NCI-H2029 (cell line): Measurements from ENCODE around the gene TAP1.
"Not testable (repeated sequence)": the region's sequence is repeated elsewhere in the genome, so short reads cannot be mapped to it uniquely, and the experiment has no call there.

Experiments used
- DNase-seq: peaks from one replicate; lab custom pipeline; 2025; lab: John Stamatoyannopoulos, UW

The TAP1 gene

DNA sequence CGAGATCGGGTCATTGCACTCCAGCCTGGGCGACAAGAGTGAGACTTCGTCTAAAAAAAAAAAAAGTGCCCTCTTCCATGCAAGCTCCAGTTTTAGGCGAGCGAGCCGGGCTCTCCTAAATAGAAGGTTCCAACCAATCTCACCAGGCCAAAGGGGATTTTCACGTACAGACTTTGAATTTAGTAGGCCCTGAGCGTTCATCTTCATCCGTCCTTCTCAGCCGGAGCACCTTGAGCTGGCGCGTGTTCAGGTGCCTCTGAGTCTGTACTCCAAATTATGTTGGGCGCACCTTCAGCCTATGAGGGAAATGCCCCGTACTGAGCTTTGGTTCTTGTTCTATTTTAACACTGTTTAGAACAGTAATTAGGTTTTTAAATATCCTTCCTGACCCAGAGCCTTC lies 14.1 kb downstream of the TAP1 start:
- DNase-seq: no peak

DNA sequence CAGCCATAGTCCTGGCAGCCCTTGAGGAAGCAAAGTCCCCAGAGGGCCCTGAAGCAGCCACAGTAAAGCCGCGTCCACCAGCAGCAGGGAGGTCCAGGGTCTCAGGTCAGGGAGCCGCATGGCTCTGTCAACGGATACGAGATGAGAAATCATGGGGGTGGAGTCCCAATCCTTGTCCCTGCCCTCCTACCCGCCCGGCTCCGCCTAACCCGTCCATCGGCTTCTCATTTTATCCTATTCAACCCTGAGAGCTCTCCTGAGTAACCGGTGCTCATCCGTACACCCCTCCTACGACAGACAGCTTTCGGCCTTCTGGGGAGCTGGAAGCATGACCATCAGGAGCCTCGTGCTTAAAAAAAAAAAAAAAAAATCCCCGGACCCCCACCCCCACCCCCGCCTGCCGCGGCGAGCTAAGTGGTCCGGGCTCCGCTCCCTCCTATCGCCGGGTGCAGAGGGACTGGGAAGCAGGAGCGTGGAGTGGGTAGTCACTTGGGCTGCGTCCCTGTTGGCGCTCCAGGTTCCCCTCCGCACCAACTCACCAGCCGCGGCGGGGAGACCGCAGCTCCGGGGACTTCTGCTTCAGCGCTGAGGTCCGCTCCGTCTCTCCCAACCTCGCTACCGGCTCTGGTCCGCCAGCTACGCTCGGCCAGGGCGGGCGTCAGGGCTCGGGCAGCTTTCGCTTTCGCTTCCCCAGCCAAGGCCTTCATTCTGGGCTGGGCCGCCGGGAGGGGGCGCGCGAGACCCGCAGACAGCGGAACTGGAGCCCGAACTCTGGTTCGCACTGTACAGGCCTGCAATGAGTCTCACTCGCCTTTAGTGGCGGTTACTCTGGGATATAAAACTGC lies 15.2 kb downstream of the TAP1 start, which contains the start of gene TAP2:
TSS of gene TAP2 (minus strand) at position 626 of the 845 bp plus-strand sequence. CDS start at position 120, 506 bp downstream.
- peak; percentile 86 for DNase-seq

DNA sequence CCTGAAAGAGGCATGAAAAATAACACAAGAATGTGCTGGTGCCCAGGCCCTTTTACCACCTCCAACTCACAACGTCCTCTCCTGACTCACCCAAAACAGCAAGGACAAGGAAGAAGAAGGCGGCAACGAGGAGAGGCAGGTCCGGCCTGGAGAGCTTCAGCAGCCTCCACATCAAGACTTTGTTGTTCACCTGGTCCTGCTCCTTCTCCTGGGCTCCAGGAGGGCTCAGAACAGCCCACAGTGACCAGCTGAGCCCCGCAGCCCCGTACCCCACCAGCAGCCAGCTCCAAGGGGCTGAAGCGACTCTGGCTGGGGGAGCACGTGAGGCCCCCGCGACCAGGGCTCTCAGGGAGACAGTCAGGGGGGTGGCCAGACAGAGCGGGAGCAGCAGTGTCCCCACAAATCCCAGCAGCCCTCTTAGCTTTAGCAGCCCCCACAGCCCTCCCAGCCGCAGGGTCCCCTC lies 15.8 kb downstream of the TAP1 start:
- no peak for DNase-seq

DNA sequence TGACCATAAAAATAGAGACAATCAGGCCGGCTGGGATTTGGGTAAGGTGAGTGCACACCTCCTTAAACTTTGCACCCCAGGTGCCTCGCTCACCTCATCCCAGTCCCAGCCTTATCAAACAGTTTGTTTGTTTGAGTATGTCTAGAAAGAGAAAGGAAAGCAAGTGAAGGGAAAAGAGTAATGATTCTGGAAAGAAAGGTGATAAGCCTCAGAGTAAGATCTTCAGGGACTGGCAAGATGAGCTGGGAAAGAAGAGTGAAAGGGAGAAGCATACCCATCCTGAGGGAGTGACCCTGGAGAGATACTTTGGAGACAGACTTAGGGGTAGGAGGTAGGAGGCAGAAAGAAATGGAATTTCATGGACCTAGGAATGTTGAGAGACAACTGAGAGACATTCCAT lies 16.6 kb downstream of the TAP1 start:
- DNase-seq: no peak

DNA sequence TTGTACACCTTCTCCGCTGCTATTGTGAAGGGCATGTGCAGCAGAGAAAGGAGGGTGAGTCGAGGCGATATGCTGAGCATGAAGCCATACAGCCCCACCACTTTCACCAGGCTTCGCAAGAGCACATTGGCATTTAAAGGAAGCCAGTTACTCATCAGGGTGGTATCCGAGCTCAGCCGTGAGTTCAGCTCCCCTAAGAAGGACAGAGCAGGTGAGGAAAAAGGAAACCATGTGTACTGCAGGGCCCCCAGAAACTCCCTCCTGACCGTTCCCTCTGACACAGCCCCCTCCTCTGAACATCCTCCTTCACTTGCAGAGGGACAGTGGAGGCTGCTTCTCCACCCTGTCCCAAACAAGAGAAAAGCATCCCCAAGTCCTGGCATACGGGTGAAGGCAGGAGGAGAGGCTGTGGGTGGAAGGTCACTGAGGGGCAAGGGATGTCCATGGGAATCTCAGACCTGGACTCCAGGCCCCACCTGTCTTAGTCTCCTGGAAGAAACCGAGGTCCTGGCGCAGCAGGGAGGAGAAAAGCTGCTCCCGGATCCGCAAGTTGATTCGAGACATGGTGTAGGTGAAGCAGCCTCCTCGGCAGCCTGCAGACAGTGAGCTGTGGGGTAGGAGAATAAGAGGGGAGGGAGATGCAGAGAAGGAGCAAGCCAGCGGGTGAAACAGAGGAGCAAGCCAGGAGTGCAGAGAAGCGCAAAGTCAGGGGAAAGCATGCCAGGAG lies 18.2 kb downstream of the TAP1 start:
- DNase-seq: no peak

DNA sequence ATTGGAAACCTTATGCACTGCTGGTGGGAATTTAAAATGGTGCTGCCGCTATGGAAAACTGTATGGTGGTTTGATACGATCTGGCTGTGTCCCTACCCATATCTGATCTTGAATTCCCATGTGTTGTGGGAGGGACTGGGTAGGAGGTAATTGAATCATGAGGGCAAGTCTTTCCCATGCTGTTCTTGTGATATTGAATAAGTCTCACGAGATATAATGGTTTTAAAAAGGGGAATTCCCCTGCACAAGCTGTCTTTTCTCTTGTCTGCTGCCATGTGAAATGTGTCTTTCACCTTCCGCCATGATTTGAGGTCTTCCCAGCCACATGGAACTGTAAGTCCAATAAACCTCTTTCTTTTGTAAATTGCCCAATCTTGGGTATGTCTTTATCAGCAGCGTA lies 19.8 kb downstream of the TAP1 start:
- DNase-seq: no peak

DNA sequence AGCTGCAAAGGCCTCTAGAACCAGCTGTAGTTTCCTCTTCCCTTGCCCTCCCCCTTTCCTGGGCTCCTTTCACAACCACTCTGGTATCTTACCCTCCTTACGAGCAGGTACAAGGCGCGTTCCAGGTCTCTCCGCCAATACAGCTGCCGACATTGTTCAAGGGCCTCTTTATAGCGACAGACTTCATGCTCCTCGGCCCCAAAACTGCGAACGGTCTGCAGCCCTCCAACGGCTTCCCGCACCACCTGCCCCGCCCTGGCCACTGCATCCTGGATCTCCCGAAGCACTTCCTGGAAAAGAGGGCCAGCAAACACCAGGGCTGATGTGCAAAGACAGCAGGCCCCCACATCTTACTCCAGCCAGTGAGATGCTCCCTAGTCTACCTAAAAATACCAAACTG lies 21.0 kb downstream of the TAP1 start:
- DNase-seq: no peak

DNA sequence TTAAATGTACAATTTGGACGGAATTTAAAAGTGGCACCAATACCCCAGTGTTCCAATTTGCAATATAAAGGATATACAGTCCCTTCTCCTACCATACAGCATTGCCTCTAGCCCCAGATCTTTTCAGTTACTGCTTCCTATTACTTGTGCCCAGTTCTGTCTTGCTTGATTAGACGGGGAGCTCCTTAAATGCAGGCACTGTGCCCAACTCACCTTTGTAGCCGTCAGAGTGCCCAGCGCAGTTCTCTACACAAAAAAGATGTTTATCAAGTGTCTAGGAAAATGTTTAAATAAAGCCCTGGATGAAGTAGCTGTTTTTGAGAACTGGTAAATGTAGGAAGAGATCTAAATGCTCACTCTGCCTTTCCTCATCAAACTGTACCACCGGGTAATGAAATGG lies 22.6 kb downstream of the TAP1 start:
- DNase-seq: no peak

DNA sequence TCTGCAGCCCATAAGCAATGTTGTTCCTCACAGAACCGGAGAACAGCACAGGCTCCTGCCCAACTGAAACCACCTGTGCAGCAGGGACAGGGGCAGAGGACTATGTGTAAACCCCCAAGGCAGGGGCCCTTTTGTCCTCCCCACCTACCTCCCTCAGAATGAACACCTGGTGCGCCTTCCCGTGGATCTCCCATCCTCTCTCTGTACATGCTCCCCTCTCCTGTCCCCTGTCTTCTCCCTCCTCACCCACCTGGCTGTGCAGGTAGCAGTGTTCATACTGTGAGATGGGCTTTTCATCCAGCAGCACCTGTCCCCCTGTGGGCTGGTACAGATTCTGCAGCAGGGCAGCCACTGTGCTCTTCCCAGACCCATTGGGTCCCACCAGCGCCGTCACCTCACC lies 23.5 kb downstream of the TAP1 start:
- no peak for DNase-seq

DNA sequence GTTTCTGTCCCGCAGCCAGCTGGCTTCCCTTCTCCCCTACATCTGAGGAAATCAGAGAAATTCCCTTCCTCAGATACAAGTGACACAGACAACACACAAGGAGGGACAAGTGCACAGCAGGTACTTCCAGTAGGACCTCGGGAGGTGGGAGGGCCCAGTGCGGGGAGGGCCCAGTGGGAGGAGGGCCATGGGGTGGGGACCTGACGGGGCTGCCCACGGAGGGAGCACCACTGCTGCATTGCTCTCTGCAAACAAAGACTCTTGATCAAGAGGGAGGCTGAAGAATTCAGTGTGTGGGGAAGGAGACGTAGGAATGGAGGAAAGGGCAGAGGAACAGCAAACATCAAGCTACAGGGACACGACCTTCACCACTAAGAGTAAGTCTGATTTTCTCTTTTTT lies 24.0 kb downstream of the TAP1 start:
- no peak for DNase-seq

DNA sequence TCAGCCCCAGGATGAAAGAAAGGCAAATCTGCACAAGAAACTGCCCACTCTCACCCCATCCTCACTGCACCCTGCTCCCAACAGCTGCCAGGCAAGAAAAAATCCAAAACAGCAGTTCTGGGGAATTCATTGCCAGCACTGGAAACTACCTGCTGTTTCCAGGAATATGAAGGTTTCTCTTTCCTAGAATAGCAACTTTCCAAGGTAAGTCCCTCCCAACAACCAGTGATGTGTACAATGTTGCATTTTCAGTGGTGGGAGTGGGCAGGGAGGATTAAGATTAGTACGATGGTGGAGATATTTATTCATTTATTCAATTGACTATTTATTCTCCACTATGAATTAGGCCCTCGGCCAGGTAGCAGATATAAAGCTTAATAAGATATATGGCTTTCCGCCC lies 26.5 kb downstream of the TAP1 start:
- DNase-seq: no peak

DNA sequence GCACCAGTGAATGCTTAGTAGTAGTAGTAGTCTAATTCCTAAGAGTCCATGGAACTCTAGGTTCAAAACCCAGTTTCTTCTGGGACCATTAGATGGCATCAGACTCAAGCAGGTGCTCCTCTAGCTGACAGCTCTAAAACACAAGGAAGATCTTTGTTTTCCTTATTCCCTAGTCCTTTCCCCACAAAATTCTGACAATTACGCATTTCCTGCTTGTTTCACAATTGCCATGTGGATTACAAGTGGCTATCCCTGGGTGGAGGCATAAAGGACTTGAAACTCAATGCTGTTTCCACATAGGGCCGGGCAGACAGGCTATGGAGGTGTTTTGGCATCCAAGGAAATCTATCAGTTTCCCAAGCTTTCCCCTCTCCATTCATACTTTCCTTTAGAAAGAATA lies 27.5 kb downstream of the TAP1 start:
- DNase-seq: no peak

DNA sequence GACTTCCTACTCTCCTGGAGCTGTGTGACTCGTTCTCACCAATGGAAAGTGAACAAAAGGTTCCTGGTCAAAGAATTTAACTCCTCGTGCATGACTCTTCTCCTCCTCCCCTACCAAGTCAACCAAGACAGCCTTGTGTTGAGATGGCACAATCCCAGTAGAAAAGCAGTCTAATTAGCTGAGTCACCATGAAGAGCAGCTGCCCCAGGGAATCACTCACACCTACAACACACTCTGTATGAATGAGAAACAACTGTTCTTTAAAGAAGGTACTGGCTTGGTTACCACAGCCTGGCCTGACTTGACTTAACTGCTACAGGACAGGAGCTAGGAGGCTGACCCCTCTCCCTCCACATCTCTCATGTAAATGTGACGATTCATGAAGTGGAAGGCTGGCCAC lies 33.8 kb downstream of the TAP1 start:
- no peak for DNase-seq

DNA sequence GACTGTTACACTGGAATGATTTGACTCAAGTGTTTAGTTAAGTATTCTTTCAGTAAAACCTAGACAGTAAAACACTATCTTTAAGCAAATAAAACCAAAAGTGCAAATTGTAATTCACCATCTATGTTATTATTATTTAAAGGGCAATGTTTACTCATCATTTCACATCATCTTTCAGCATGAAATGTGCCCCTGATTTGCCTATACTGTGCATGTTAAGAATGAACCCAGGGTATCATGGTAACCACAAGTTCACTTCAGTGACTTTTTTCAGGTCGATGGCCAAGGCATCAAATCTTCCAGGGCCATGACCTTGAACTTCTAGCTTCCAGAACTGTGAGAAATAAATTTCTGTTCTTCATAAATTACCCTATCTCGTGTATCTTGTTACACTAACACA lies 34.6 kb downstream of the TAP1 start:
- DNase-seq: no peak

DNA sequence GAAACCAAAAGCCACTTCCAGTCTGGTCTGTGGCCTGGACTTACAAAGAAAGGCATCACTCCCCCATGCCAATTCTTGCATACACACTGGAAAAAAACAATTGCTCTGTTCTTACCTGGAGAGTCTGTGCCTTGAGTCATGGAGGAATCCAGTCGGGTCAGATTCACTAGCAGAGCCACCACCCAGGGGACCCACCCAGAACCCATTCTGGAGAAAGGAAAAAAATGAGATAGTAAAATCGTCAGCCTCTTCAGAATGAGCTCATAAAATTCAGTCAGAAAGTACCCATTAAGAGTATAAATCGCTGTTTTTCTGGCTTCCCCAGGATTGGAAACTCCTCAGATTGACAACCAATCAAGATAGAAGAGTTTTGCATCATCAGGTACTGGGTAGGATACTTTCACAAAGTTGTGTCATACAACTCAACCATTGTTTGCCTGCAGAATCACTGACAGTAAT lies 36.7 kb downstream of the TAP1 start, which contains the start of gene HLA-DOB:
TSS of gene HLA-DOB (minus strand) at position 257 of the 459 bp plus-strand sequence. CDS start at position 206, 51 bp downstream.
- DNase-seq: no peak

DNA sequence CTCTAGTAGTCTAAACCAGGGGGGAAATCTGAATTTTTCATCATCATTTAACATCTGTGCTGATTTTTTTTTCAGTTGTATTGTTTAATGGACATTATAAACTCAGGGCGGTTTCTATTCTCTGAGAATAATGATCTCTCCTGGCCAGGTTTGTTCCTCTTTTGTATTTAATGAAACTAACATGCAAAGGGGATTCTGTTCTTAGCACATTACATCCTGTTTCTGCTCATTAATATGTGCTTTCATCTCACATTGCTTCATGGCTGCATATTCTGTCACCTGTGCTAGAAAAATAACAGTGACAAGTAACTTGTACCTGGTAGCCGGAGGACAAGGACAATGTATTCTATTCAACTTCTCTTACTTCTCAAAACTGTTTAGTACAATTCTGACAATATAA lies 37.5 kb downstream of the TAP1 start:
- no peak for DNase-seq

DNA sequence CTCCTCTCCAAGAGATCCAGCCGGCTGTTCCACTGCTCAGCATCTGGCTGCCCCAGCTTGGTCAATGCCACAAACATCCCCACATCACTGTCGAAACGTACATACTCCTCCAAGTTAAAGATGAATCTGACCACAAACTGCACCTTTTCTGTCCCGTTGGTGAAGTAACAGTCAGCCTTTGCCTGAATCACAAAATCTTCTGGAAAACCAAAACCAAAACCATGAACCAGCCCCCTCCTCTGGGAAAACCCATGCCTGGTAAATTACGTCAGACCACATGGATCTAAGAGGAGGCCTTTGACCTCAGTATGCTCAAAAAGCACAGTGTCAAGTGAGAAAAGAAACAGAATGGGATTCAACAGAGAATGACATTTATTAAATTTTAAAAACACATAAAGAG lies 38.4 kb downstream of the TAP1 start:
- DNase-seq: no peak

DNA sequence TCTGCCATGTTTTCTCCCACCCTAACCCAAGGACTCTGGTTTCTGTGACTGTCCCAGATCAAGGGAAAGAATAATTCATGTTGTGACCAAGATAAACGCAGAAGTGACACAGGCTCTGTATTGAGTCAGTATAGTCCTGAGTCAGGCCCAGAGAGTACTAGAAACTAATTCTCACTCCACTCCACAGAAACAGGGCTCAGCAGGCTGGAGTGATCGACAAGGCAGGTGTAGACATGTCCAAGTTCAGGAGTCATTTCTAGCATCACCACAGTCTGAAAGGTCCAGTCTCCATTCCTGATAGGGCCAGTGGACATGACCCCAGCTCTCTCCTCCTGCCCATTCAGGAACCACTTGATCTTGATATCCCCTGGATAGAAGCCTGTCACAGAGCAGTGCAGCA lies 39.4 kb downstream of the TAP1 start:
- no peak for DNase-seq

DNA sequence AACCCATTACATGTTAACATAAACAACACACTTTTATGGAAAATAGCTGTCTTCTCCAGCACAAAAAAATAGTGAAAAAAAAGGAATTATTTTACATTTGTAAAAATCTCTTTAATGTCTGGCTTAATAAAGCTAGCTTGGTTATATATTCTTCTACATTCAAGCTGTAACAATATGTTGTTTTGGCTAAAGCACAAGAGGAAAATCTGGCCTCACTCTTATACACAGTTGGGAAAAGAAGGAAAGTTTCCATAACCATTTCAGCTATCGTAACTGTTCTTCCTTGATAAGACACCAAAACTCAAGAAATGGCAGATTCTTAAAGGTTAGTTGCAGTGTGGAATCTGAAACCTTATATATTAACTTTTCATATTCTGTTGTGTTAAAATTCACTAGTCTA lies 44.3 kb downstream of the TAP1 start:
- DNase-seq: no peak

DNA sequence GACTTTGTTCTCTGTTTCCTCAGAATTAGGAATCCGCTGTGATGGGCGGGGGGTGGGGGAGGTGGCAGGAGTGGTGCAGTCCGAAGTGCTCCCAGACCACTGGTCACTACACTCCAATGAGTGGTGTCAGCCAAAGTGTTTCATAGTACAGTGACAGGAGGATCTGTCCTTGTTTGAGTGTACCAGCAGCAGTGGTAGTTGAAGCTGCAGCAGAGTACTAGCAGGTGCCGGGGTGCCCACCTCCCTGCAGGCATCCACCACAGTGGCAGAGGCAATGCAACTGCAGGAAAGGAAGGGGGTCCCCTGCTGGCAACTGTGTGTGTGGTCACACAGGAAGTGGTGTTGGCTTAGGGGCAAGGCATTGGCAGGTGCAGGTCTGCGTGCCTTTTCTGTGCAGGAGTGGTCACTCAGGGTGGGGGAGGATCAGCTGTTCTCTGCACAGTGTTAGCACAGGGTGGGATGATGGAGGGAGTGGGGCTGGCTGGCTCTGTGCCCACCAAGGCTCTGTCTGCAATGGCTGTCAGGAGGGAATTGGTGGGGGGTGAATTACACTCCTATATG lies 46.4 kb downstream of the TAP1 start:
- DNase-seq: no peak

DNA sequence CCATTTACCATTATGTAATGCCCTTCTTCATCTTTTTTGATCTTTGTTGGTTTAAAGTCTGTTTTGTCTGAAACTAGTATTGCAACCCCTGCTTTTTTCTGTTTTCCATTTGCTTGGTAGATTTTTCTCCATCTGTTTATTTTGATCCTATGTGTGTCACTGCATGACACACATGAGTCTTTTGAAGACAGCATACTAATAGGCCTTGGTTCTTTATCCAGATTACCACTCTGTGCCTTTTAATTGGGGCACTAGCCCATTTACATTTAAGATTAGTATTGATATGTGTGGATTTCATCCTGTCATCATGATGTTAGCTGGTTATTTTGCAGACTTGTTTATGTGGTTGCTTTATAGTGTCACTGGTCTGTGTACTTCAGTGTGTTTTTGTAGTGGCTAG lies 48.1 kb downstream of the TAP1 start:
- not testable (repeated sequence) for DNase-seq

DNA sequence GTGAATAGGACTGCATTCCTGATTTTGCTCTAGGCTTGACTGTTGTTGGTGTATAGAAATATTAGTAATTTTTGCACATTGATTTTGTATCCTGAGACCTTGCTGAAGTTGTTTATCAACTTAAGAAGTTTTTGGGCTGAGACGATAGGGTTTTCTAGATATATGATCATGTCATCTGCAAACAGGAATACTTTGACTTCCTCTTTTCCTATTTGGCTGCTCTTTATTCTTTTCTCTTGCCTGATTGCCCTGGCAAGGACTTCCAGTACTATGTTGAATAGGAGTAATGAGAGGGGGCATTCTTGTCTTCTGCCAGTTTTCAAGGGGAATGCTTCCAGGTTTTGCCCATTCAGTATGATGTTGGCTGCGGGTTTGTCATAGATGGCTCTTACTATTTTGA lies 50.1 kb downstream of the TAP1 start:
- no peak for DNase-seq

DNA sequence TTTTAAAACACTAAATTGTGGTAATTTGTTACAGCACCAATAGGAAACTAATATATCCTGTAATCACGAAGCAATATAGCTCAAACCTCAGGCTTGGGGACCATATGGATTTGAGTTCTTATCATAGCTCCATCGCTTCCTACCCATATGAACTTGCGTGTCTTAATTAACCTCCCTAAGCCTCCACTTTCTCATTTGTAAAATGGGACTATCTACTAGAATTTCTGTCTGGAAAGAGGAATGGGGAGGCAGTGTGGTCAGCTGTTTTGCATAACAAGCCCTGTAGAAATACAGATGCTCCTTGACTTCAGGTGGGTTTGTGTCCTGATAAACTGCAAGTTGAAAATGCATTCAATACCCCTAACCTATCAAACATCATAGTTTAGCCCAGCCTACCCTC lies 53.8 kb downstream of the TAP1 start:
- no peak for DNase-seq
